Stimulated activated CD8-positive, alpha-beta memory T cell treated with anti-CD3 and anti-CD28 coated beads, Interleukin-15, amount 100 ng/mL, for 48 hours (primary cell): Measurements from ENCODE around the gene CCDC60.

Experiments used
- DNase-seq, 2 donors: peaks; one replicate each; pipeline ENCODE4 v3.0.0-alpha.2; 2020; ENCODE audit warnings: low read depth in 2 of 2

The CCDC60 gene

DNA sequence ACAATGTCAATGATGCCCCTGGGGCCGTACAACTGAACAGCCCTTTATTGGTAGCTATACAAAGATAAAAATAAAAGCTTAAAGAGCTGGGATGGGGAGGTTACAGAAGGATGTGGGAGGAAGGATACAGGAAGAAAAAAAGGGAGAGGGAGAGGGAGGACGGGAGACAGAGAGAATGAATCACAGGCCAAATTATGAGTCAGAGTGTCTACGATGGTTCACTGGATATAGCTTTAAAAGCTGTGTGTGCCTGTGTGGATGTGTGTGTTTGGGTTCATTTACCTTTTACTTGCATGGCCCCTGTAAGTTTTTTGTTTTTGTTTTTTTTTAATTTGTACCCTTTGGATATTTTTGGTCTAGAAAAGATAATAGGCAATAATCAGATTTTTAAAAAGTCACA, 111.9 kb downstream of the CCDC60 start:
- DNase-seq, result no peak

DNA sequence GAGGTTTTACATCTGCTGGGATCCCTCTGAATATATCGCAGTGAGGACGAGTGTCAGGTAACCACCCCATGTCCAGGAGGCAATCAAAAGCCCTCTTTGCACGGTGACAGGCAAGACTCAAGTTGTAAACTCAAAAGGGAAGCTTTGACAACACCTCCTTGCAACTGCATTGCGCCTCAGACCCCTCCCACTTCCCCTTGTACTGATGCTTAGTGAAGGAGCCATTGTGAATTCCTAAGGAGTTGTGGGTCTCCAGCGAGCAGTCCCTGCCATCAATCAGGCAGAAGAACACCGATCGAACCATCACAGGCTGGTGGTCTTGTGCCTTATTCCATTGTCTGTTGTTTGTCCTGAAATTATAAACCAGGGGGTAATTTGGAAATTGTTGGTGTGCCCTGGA, 112.6 kb downstream of the CCDC60 start:
- DNase-seq, result no peak

DNA sequence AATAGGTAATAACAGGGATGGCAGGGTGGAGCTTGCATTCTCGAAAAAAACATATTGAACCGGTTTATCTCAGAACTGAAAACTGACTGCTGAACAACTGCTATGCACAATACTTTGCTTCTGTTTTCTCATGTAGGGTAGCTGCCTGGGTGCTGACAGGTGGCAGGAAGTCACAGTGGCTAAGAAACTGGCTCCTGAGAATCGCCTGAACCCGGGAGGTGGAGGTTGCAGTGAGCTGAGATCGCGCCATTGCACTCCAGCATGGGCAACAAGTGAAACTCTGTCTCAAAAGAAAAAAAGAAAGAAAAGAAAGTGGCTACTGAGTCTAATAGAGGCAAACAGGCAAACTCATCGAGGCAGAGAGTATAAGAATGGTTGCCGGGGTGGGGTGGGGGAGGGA, 113.1 kb downstream of the CCDC60 start:
- no peak for DNase-seq

DNA sequence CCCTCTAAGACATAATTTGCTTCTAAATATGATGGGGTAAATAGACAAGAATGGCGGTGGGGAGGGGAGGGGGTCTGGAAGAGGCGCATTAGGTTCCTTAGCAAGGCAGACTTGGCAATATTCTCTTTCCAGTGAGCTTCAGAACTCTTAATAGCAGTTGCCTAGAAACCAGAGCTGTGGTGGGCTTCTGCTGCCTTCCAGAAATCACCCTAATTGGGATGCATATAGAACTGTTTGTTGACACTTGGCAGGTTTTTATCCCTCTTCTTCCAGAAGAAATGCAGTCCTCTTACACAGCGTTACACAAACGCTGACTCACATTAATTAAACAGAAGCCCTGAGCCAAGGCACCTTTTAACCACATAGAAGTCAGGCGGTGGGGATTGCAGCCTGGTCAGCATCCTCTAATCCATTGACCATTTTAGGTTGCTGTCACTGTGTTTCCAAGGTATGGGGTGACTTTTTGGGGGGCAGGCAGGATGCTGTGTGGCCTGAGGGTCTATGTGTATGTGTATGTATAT, 114.1 kb downstream of the CCDC60 start:
- no peak for DNase-seq

DNA sequence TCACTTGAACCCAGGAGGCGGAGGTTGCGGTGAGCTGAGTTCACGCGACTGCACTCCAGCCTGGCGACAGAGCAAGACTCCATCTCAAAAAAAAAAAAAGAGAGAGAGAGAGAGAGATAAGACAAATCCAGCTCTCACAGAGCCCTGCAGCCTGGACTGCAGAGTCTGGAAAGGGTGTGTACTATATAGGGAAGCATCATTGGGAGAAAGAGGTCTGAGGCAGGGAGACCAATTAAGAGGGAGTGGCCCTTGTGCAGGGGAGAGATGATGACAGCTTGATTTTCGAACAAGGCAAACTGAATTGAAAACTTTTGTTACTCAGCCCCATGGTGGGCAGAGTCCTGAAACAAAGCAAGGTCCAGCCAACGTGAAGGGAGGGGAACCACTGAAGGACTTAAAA, 116.2 kb downstream of the CCDC60 start:
- no peak for DNase-seq

DNA sequence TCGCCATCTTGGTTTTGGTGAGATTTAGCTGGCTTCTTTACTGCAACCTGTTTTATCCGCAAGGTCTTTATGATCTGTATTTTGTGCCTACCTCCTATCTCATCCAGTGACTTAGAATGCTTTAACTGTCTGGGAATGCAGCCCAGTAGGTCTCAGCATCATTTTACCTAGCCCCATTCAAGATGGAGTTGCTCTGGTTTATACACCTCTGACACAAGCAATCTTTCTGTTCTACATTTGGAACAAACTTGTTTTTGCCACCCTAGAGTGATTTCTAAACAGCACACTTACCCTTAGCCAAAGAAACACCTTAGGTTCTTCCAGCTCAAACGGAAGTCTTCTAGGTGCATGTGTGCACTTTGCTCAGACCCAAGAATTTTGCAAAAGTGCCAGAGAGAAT, 122.3 kb downstream of the CCDC60 start:
- DNase-seq, result no peak

DNA sequence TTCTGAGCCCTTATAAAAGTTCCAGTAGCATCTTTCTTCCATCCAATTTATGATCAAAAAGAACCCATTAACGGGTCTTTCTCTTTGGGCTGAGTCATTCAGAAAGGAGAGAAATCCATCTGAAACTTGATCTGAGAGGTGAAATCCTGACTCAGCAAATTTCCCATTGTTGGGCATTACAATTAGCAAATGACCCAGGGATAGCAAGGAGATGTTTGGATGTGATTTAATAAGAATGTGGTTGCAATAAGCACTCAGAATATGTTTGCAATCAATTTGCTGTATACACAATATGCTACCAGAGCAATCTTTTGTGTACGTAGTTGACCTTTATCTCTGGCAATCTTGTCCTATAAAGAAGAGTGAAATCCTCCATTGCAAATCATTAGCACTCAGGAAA, 122.7 kb downstream of the CCDC60 start:
- DNase-seq, result no peak

DNA sequence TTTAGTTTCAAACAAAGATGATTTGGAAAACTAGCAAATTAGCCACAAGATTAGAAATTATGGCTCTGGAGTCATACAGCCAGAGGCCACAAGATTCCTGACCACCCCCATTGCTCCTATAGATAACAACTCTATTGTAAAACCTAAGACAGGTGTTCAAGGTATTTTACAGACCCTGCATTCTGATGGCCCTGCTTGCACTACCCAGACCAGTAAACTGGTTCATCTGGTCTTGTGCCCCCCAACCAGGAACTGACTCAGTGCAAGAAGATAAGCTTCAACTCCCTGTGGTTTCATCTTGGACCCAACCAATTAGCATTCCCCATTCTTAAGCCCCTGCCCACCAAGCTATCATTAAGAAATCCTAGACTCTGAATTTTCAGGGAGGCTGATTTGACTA, 125.0 kb downstream of the CCDC60 start:
- DNase-seq, result no peak

DNA sequence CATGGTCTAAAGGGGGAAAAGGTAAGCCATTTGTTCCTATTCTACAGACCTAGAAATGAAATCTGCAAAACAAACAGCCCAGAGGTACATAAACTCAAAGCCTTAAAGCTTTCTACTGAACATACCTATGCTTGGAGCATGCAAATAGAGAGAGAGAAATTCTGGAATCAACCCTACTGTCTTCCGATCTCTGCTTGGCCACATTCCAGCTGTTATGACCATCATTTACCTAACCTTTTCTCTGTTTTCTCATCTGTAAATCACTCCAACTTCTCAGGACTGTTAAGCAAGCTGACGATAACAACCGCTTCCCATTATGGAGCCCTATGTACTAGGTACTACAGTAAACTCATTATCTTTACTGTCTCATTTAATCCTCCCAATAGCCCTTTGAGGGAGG, 126.3 kb downstream of the CCDC60 start:
- DNase-seq, result no peak

DNA sequence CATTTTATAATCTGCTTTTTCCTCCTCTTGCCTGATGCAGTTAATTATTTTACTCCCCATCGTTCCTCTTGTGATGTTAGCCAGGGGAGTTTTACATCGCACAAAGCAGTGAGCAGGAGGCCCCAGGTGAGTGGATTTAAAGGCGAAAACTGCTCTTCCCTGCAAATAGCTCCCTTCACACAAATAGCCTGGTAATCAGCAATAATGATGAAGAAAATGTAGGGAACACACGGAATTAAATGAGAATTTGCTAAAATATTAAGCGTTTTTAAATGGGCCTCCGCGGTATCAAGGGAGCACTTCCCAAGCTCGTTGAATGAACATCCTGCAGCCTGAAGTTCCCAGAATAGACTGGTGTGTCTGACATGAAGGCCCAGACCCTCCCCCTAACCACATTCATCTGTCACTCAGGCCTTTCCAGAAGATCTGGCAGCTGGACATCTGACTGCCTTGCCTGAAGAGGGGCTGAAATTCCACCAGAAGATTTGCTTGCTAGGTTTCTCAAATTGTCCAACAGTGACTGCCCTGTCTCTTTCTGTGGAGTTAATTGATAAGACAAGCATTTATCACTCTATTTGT, 127.2 kb downstream of the CCDC60 start:
- no peak for DNase-seq

DNA sequence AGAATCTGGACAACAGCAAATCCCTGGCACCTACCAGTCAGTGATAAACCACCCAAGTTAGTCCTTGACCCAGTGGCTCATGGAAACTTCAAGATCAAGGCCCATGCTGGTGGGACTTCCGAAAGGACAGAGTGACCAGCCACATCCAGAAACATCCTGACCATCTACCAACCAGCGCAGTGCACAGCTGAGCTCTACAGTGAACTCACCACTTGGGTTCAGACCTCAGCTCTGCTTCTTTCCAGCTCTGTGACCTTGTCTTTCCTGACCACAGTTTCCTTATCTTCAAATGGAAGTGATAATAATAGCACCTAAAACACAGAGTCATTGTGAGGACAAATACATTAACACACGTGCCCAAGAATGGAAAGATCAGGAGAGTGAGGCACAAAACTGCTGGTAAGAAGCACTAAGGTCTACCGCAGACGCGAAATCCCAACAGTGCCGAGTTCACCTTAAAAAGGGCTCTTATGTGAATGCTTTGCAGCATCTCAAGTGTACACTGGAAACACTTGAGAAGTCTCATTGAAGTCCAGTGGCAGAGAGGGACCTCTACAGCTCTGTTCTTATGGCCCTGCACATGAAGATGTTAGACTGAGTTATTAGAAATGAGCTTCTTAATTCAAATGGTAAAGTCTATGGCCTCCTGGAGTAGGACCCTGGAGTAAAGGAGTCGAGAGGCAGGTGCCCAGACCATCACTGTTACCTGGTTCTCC, 128.8 kb downstream of the CCDC60 start:
- DNase-seq, result no peak

DNA sequence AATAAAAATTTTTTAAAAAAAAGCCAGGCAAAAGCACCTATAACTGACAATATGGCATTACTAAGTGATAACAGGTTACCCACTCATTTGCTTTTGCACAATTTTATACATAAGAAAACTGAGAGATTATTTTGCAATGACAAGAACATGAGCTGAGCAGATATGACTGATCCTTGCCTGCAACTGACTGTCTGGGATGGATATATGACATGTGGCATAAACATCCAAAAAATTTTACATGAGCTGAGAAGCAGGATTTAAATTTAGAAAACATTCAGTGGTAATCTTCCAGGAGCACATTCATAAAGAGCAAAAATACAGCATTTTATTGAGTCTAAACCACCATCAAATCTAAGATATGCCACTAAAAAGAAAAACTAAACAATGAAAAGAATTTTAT, 133.8 kb downstream of the CCDC60 start:
- no peak for DNase-seq

DNA sequence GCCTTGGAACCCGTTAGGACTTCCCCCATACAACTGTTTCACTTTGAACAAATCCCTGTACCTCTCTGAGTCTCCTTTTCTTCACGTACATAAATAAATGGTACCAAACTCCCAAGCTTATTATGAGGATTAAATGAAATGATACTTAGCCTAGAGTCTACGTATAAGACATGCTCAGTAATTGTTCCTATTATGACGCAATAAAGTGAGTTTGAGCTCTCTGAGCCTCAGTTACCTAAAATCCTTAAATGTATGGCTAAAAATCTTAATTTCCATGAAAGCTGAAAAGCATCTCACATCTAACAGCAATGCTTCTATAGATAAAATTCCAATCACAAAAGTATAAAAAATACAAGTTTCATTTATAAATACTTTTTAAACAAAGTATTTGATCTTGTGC, 141.1 kb downstream of the CCDC60 start:
- no peak for DNase-seq

DNA sequence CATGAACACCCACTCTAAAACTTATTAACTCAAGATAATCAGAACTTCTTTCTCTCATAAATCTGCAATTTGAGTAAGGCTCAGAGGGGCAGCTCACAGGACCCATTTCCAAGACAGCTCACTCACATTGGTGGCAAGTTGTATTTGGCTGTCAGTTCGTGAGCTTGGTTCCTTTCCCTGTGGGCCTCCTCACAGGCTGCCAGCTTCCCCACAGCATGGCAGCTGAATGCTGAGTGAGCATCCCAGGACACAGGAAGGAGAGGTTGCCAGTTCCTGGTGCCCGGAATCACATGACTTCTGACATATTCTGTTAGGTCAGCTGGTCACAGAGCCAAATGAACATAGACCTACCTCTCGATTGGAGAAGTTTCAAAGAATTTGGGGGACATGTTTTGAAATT, 142.4 kb downstream of the CCDC60 start:
- DNase-seq, result no peak

DNA sequence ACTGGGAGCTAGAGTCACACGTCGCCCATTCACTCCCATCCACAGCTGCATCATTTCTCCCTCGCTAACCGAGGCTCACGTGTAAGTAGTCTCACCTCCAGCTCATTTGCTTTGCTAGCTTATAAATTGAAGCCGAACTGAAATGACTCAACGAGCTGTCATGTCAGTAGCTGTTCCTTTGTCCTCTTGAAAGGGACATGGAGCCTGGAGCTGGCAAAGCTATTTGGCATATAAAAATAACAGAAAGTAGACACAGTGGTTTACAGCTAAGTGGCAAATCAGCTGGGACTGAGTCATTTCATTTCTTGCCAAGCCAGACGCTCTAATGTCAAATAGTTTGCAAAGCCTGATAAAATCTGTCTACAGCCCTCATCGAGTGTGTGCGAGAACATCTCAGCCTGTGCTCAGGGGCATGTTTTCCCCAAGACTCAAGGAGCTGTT, 144.6 kb downstream of the CCDC60 start:
- no peak for DNase-seq

DNA sequence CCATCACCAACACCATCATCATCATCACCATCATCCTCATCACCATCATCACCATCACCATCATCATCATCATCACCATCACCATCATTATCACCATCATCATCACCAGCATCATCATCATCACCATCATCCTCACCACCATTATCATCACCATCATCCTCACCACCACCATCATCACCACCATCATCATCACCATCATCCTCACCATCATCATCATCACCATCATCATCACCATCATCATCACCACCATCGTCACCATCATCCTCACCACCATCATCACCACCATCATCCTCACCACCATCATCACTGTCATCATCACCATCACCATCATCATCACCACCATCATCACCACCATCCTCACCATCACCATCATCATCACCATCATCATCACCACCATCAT, 146.0 kb downstream of the CCDC60 start:
- DNase-seq, result no peak

DNA sequence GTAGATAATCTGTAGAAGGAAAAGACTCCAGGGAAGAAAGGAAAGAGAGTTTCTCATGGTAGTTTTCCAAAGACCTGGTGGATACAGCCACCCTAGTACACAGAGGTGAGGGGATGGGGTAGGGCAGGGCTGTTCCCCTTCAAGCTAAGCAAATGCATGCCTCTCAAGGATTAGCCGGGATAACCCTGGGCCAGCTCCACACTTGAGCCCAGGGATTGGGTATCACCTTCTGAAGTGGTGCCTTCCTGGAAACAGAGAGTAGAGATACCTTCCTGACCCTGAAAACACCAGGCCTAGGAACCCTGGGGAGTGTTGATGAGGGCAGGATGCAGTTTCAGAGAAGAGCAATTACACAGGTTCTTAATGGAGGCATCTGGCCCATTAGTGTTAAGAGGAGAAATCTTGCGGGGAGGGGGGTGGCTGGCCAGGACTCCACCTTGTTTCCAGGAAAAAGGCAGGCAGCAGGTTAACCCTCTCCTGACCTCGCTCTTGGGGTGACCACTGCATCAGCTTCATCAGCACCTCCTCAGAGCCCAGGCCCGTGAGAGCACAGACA, 152.1 kb downstream of the CCDC60 start:
- DNase-seq, result no peak

DNA sequence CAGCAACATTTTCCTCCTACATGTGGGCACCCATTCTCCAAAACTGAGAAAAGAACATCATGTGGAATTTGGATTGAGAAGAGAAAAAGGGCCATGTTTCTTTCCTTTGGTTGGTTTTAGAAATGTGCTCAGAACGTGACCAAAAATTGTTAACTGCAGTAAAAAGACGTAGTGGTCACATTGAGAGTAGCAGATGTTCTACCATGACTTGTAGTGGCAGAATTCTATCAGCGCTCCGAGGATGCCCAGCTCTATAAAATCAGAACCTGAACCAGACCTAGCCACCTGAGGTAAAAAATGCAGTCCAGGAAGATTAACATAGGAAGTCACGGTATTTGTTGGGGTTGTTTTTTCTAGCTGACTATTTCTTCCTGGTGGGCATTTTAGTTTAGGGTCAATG, 157.3 kb downstream of the CCDC60 start:
- no peak for DNase-seq

DNA sequence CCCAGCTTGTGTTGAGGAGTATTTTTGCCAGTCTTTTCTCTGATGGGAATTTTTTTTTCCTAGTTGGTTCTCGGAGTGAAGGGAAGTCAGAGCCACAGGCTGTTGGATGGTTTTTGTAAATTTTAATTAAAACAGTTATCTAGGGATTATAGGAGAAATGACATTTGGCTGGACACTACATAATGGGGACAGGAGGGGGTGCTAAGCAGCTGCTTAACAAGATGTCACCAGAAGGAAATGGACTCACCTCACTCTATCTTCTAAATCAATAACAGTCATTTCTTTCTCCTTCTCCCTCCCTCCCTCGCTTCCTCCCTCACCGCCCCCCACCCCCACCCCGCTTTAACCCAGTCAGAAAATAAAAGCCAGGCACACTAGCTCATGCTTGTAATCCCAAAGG, 165.7 kb downstream of the CCDC60 start:
- DNase-seq, result no peak

DNA sequence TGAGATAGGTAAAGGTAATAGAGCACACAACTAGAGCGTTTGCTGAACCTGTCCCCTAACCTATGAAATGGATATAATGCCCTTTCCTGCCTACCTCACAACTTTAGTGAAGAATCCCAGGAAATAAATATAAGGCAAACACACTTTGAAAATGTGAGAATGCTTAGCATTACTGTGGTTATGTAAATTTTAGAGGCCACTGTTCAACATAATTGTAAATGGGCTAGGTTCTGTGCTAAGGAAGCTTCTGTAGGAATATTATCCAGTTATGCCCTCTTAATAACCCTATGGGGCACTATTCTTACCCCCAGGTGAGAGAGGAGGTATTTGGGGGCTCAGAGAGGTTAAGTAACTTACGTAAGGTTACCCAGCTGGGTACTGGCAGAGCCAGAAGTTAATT, 166.5 kb downstream of the CCDC60 start:
- DNase-seq, result no peak

DNA sequence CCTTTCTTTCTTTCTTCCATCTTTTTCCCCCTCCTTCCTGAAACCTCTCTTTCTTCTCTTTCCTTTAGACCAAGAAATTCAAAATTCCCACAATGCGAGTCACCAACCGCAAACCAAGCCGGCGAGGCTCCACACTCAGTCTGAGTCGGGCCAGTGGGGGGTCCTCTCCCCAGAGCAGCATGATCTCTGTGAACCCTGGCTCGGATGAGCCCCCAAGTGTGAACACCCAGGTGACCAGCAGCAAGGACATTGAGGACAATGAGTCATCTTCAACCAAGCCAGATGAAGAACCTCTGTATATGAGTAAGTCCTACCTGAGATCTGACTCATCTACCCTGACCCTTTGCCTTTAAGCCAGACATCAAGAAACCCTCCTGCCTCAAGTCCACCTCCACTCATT, 170.5 kb downstream of the CCDC60 start:
- no peak for DNase-seq

DNA sequence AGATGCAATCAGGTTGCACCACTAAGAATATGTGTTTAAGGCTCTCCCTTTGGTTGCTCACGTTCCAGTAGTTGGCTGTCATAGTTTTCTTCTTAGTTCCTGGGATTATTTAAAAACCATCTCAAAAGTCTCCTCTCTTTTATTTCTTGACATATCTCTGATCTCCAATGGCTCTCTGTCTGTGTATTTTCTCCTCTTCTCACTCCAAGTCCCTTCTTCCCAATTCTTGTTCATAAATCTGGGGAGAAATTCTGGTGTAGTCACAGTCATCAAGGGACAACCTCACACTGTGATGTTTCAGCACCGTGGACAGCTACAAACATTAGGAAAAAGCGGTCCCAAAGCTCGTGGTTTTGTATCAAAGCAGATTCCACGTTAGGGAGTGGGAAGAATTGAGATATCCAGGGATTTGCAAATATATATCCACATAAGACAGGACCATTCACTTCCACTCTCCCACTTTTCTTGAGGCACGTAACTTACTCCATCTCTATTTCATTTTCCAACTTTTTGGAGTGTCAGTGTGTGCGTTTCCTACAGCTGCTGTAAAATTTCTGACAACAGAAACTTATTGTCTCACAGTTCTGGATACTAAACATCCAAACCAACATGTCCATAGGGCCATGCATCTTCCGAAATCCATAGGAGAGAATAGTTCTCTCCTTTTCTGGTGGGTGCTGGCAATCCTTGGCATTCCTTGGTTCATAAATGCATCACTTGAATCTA, 178.4 kb downstream of the CCDC60 start:
- no peak for DNase-seq

DNA sequence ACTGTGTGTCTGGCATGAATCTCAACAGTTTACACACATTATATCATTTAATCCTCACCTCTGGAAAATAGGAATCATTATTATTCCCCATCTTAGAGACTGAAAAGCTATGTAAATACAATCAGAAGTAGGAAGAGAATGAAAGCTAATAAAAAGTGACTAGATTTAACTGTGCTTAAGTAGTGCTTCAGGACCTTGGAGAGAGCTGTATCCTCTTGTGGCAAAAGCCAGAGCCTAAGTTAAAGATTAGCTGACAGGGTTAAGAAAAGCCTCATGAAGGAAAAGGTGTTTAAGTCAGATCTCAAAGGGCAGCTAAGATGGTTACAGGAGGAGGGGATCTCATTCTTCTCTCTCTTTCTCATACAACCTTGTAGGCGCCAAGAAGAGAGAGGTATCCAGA, 193.7 kb downstream of the CCDC60 start:
- DNase-seq, result no peak
